ENCODE measurements around the gene ANKRD12. TPM values are rescaled to one million over a fixed set of nuclear protein-coding genes. Genes with fewer than 3 reads are reported as not detected.

ANKRD12 gene
- total RNA-seq, 1 experiment from 2014 or later: 43.4 TPM

GRCh38 chr18:9115984-9116383 lies 20.6 kb upstream of the ANKRD12 start:
- Mint-ChIP-seq H3K4me1 (peaks cover 27% of the 10 kb centered on the region), H3K9me3 (no peaks in the 10 kb centered on the region), H3K4me3 (no peak overlapping the region), H3K27me3 (ENCODE audit: low read depth) (no peaks in the 10 kb centered on the region), H3K27ac (peak overlapping the region; percentile 97), H3K36me3 (peaks cover 33% of the 10 kb centered on the region)
- ATAC-seq: no peak
- DNase-seq (ENCODE audit: low spot score): no peak
- ChIA-PET CTCF (no interaction called here), POLR2A (no interaction called here)
- TF ChIP-seq ZNF532 (CRISPR knock-in tag; IDR thresholded peaks at IDR 0.05; ENCODE audit: borderline replicate concordance) (no peak), JAZF1 (CRISPR knock-in tag; IDR thresholded peaks at IDR 0.05) (no peak), TEAD4 (CRISPR knock-in tag; IDR thresholded peaks at IDR 0.05) (no peak), NFATC4 (CRISPR knock-in tag; IDR thresholded peaks at IDR 0.05) (no peak), STAT6 (CRISPR knock-in tag; conservative IDR thresholded peaks at IDR 0.05; ENCODE audit: low read depth) (no peak), ZNF281 (CRISPR knock-in tag; IDR thresholded peaks at IDR 0.05) (no peak)

GRCh38 chr18:9117980-9118841 lies 18.4 kb upstream of the ANKRD12 start:
- H3K4me1 Mint-ChIP-seq: peaks cover 23% of the 10 kb centered on the region
- H3K9me3 Mint-ChIP-seq: no peaks in the 10 kb centered on the region
- DNase-seq (ENCODE audit: low spot score) (no peak), ATAC-seq (no peak)
- peak overlapping the region; percentile 27 for H3K27ac Mint-ChIP-seq
- no peak overlapping the region for H3K4me3 Mint-ChIP-seq
- H3K27me3 Mint-ChIP-seq (ENCODE audit: low read depth): no peaks in the 10 kb centered on the region
- POLR2A ChIA-PET: interaction anchor here (0.7 kb wide), 1 partner anchor 16 kb away, joined by 6 read pairs; no protein-coding TSS in a partner anchor
- peaks cover 42% of the 10 kb centered on the region for H3K36me3 Mint-ChIP-seq
- CTCF ChIA-PET: no interaction called here
- TF ChIP-seq ZNF512 (CRISPR knock-in tag; IDR thresholded peaks at IDR 0.05; ENCODE audit: borderline replicate concordance): no peak
- TF ChIP-seq HMGXB4 (CRISPR knock-in tag; IDR thresholded peaks at IDR 0.05): no peak
- TF ChIP-seq ETV6 (CRISPR knock-in tag; IDR thresholded peaks at IDR 0.05): no peak
- no peak for TF ChIP-seq NFYB (CRISPR knock-in tag; conservative IDR thresholded peaks at IDR 0.05; ENCODE audit: low read depth)
- TF ChIP-seq EMX1 (CRISPR knock-in tag; IDR thresholded peaks at IDR 0.05): no peak
- TF ChIP-seq CREB1 (CRISPR knock-in tag; IDR thresholded peaks at IDR 0.05): no peak
- TF ChIP-seq ATF2 (CRISPR knock-in tag; IDR thresholded peaks at IDR 0.05; ENCODE audit: borderline replicate concordance, low read depth): no peak
- no peak for TF ChIP-seq NR3C1 (CRISPR knock-in tag; conservative IDR thresholded peaks at IDR 0.05; ENCODE audit: low read depth)
- TF ChIP-seq ESRRA (CRISPR knock-in tag; IDR thresholded peaks at IDR 0.05; ENCODE audit: borderline replicate concordance): no peak
- TF ChIP-seq ZNF263 (CRISPR knock-in tag; IDR thresholded peaks at IDR 0.05; ENCODE audit: low read depth): no peak
- TF ChIP-seq CBFB (CRISPR knock-in tag; IDR thresholded peaks at IDR 0.05; ENCODE audit: low read depth): no peak
- no peak for TF ChIP-seq NR2C2 (CRISPR knock-in tag; IDR thresholded peaks at IDR 0.05)
